RKO (cell line): ENCODE results near the gene CCDC188.
A peak's percentile ranks its signal among the peaks of the same experiment; 100 is the strongest.
"Not testable (repeated sequence)": the region's sequence is repeated elsewhere in the genome, so short reads cannot be mapped to it uniquely, and the experiment has no call there.

Source experiments
- DNase-seq: peaks from one replicate; pipeline ENCODE4 v3.0.0-alpha.2; 2016; ENCODE audit warnings: low spot score

CCDC188 gene

DNA sequence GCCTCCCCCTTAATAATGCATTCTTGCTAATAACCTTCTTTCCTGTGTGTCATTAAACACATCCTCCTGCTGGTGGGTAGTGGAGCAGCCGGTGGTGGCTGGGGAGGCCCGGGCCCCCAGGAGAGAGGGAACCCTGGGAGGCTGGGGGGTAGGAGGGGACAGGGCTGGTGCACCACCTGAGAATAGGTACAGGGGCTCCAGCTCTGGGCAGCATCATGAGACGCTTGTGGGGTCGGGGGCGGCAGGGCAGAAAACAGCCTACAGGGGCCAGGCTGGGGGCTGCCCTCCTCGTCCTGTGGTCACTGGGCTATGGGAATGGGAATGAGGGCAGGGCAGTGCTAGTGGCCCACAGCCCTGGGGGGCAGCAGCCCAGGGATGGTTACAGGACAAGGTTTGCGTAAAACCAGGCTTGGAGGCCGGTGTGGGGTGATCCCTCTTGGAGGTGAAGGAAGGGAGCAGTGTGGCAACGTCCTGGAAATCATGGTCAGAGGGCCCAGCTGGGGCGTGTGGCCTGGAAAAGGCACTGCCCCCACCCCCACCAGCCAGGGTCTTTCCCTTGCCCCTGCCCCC lies 18.5 kb upstream of the CCDC188 start:
- no peak for DNase-seq

DNA sequence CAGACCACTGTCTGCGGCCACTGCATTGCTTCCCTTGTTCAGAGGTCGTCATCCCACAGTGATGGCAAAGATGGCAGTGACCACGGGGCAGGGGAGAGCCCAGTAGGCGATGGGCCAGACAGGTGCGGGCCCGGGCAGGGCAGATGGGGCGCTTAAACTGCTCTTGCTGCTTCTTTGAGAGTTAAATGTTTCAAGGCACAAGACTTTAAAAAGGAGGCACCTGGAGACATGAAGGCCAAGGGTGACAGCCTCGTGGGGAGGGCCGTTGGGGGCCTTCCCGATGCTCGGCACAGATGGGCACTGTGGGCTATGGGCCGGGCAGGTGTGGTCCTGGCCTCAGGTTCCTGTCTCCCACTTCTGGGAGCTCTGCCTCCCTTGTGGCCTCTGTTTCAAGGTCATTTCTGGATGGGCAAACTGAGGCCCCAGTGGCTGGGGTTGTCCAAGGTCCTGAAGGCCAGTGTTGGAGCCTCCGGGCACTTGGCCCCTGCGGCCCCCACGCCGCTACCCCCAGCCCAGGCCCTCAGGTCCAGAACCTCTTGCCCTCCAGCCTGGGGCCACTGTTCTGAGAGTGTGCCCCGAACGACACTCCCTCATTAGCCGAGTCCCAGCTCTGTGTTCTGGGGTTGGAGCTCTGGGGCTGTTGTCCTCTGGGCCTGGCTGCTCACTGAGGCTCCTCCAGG lies 16.9 kb upstream of the CCDC188 start:
- no peak for DNase-seq

DNA sequence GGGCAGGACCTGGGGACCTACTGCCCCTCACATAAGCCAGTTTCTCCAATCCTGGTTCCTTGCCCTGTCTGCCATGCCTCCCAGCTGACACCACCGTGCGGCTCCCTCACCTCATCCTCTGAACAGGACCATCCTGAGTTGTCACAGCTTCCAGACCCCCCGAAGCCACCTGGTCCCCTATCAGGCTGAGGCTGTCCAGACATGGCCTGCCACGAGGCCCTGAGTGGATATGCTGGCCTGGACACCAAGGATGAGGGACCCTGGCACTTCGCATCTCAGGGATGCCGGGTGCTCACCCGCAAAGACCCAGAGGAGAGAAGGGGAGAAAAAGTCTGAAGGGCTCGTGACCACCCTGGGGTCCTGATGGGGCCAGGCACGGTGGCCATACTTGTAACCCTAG lies 15.8 kb upstream of the CCDC188 start:
- no peak for DNase-seq

DNA sequence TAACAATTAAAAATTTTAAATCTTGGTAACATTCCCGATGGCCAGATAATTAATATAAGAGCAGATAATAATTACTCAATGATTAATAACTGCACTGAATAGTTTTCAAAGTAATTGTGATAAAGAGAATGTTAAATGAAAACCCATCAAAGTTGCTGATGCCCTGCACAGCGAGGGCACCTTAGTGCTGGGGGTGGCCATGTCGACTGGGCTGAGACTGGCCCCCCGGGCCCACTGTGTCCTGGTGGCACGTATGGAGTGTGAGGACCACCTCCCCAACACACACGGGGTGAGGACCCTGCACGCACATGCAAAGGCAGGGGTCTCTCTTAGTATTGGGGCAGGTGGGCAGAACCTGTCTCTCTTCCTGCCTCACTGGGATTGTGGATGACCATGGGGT lies 15.1 kb upstream of the CCDC188 start:
- no peak for DNase-seq

DNA sequence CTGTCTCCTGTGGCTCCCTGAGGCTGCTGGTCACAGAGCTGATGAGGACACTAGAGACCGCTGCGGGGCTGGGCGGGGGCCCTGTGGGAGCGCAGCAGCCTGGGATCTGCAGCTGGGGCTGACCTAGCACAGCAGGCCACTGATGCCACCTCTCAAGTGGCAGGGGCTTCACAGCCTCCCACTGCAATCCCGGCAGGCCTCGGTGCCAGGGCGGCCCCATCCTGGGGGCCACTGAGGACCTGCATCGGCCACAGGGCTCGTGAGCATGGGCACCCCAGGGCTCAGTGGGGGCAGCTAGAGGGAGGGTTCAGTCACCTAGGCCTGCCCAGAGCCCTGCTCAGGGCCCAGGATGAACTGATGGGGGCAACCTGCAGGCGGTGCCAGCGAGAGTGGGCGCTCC lies 14.6 kb upstream of the CCDC188 start:
- no peak for DNase-seq

DNA sequence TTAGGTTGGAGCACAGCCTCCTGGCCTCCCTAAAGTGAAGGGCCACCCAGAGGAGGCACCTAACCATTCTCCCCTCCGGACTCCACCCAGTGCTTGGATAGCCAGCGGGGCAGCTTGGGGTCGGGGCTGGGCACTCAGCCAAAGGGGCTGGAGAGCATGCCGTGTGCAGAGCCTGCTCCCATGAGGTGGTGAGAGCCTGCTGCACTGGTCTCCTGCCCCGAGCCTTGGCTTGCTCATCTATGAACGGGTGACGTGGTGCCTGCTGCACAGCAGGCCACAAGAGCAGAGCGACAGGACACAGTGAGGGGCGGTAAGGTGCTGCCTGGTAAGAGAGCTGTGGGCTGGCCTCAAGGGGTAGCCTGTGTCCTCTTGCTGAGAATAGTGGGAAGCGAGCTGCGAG lies 14.0 kb upstream of the CCDC188 start:
- DNase-seq, result no peak

DNA sequence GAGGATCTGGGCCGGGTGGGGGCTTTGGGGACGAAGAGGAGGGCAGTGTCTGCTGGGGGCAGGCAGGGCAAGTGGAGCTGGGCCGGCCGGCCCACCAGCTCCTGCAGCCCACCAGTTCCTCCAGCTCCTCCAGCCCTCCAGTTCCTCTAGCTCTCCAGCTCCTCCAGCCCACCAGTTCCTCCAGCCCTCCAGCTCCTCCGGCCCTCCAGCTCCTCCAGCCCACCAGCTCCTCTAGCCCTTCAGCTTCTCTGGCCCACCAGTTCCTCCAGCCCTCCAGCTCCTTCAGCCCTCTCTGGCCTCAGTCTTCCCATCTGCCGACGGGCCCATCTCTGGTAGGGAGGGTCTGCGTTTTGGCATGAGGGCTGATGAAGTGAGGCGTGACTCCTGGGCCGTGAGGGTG lies 9.2 kb upstream of the CCDC188 start:
- no peak for DNase-seq

DNA sequence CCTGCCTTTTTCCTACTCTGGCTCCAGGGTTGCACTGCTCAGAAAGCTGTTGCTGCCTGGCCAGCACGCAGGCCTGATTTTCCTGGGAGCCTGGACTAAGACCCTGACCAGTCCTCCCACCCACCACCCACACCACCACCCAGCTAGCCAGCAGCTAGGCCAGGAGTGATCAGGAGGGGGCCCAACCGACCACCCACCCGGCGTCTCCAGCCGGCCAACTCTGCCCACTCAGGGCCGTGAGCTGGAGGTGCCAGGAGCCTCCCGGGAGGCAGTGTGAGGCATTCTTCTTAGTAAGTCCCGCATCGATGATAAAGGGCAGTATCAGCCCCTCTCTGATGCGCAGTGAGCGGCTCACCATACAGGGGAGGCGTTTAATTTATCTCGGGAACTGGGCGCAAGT lies 8.7 kb upstream of the CCDC188 start:
- not testable (repeated sequence) for DNase-seq

DNA sequence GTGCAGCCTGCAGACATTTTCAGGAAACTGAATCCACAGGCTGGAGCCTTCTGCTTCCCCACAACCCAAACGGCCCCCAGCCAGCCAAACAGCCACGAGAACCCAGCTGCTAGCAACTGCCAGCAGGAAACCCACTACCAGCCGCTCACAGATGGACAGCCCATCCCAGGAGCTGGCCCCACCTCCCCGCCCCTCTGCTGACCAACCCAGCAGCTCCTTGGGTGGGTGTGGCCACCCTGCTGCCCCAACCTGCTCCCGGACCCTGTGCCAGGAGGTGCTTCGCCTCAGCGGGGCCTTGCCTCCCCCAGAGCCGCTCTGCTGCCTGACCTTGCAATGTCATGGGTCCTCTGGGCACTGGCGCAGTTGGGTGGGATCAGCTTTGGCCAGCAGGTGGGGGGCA lies 8.2 kb upstream of the CCDC188 start:
- DNase-seq, result no peak

DNA sequence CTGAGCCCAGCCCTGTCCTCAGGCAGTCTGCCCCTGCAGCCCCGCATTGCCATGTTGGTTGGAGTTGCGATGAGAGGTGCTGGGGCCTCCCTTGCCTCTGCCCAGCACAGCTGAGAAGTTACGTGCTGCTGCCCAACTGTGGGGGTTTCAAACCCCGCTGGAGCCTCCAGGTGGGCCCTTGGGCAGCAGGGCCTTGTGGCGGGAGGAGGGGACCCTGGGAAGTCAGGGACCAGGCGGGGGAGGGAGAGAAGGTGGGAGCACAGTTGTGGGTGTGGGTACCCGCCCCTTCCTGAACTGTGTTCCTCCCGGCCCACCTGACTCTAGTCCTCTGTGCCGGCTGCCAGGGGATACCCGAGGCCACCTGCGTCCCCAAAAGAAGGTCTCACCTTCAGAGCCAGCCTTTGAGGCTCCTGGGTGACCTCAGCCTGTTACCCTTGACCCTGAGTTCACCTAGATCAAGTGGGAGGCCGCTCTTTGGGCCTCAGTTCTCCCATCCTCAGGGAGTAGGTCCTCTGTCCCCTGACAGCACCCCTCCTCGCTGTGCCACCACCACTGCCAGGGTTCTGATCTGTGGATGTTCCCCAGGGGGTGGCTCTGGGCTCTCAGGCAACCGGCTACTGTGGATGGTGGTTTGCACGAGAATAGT lies 7.7 kb upstream of the CCDC188 start:
- no peak for DNase-seq

DNA sequence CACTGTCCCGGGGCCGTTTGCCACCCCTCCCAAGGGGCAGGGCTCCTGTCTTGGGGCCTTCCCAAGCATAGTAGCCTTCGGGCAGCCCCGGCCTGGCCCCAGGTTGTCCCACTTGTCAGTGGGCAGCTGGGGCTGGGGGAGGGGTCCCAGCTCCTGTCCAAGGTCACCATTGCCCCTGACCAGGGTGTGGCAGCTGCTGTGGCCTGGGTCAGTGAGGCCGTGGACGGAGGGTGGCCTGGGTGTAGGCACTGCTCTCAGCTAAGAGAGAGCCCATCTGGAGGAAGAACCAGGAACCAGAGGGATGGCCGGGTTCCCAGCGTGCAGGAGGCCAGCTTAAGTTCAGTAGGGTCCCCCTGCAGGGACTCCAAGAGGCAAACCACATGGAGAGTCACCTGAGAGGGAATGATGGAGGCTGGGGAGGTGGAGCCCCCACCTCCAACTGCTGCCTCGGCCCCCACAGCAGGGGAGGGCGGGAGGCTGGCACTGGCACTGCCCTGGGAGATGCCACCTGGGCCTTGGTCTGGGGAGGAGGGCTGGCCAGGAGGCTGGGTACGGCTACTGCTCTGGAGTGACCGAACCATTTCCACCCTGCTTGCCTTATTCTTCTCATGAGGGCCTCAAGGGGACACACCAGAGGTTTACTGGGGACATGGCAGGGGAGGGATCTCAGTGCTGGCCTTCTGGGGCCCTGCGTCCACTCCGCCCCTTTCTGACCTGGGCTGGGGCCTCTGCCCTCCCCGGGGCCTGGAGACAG lies 6.8 kb upstream of the CCDC188 start:
- DNase-seq, result no peak

DNA sequence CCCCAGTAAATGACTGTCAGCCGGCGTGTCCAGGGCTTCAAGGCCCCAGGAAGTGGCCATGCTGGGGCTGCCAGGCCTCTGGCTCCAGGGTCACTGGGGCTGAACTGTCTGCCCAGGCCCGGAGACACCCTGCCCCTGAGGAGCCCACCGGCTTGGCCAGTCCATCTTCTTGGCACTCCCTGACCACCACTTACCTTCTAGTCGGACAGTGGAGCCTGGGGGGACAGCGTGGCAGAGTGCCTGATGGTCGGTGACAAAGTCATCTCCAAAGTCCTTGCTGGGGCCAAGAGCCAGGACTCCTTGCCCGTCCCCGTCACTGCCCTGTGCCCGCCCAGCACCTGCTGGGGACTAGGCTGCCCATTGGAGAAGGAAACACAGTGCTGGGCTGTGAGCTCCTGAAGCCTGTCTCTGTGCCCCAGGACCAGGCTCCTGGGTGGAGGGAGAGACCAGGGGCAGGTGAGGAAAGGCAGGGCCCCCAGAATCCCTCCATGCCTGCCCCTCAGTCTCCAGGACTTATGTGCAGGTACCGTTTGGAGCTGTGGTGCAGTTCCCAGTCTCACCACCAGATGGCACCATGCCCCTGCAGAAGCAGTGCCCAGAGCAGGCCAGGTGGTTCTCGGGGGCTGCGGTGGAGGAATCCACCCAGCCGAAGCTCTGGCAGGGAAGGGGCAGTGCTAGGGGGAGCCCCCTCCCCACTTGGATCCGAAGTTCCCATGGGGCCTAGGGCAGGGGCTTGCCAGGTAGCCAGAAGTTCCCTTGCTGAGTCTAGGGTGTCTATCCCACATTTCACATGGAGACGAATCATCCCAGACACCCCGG lies 6.0 kb upstream of the CCDC188 start:
- peak; percentile 59 for DNase-seq

DNA sequence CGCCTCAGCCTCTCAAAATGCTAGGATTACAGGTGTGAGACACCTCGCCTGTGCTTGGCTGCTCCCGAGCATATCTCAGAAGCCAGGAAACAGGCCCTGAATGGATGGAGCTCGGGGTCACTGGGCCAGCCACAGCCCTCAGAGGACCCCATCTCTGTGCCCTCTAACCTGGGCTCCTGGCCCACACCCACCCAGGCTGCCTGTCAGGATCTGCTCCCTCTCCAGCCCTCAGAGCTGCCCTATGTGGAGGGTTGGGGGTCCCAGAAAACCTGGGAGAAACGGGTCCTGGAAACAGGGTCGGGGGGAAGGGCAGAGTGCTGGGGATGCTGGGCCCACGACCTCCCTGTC lies 5.2 kb upstream of the CCDC188 start:
- no peak for DNase-seq

DNA sequence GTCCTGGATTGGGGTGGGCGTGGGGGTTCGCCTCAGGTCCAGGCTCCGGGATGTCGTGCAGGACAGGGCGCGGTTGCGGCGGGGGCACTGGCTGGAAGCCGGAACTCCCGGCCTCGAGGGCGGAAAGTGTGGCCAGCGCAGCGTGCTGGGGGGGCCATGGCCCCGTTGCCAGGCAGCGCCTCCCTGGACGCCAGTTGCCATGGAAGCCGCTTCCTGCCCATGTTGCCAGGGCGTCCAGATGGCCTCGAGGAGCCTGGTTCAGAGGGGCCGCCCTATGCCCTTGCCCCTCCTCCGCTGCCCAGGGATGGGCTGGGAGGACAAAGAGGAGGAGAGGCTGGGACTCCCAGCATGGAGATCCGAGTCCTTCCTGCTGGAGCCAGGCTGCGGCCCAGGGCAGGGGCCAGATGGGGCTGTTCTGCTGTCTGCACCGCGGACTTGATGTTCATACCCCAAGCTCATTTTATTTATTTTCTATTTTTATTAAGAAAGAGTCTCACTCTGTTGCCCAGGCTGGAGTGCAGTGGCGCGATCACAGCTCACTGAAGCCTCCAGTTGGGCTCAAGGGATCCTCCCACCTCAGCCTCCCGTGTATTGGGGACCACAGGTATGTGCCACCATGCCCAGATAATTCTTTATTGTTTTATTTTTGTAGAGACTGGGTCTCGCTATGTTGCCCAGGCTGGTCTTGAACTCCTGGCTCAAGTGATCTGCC lies 4.6 kb upstream of the CCDC188 start:
- DNase-seq, result no peak

DNA sequence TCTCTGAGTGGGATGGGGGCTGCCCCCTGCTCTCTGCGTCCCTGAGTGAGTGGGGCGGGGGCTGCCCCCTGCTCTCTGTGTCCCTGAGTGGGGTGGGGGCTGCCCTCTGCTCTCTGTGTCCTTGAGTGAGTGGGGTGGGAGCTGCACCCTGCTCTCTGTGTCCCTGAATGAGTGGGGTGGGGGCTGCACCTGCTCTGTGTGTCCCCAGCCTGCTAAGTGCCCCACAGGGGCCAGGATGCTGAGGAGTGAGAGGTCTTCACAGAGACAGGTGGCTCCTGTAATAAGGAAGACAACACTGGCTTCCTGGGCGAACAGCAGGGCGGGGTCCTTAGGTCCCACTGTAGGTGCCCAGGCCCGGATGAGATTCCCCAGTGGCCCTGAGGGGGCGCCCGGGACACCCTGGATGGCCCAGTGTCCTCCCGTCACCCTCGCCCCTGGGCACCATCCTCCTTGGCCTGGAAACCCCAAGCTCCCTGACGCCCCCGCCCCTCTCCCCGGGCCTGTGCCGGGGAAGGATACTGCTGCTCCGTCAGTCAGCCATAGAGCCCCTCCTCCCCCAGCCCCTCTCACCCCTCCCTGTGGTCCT lies 3.8 kb upstream of the CCDC188 start:
- no peak for DNase-seq

DNA sequence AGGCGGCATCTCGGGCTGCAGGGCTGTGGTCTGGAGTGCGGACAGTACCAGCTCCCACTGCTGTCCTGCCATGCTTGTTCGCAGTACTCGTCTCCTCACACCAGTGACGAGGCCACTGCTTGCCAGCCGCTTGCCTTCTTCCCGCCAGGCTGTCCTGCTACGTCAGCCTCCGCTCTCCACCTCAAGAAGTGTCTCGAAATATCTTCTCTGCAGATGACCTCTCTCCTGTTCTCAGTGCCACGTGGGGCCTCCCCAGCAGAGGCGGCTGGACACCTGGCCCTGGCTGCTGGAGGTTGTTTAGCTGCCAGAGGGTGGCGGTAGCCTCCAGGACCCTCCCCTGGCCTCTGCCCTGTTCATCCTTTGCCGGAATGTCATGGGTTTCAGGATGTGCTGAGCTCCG lies 3.1 kb upstream of the CCDC188 start:
- no peak for DNase-seq

DNA sequence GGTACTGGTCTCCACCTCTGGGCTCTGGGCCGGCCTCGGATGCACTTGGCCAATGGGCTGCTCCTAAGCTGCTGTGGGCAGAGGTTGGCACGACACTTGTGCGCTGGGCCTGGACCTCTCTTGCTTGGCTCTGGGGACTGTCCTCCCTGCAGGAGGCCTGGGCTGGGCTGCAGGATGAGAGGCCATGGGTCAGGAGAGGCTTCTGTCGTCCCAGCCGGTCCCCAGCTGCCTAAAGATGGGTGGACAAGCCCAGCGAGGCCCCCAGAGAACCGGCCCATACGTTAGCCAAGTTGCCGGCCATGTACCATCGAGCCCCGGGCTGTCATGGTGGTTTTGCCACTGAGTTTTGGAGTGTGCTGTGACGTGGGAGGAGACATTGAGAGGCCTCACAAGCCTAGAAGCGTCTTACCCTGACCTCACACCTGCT lies 1.6 kb upstream of the CCDC188 start:
- no peak for DNase-seq

DNA sequence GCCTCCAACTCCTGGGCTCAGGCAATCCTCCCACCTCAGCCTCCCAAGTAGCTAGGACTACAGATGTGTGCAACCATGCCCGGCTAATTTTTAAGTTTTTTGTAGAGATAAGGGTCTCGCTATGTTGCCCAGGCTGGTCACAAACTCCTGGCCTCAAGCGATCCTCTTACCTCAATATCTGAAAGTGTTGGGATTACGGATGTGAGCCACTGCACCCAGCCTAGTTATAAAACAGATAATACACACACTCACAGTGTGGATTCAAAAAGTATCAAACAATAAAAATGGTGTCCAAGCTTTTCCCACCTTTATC lies 377 bp upstream of the CCDC188 start:
- no peak for DNase-seq

DNA sequence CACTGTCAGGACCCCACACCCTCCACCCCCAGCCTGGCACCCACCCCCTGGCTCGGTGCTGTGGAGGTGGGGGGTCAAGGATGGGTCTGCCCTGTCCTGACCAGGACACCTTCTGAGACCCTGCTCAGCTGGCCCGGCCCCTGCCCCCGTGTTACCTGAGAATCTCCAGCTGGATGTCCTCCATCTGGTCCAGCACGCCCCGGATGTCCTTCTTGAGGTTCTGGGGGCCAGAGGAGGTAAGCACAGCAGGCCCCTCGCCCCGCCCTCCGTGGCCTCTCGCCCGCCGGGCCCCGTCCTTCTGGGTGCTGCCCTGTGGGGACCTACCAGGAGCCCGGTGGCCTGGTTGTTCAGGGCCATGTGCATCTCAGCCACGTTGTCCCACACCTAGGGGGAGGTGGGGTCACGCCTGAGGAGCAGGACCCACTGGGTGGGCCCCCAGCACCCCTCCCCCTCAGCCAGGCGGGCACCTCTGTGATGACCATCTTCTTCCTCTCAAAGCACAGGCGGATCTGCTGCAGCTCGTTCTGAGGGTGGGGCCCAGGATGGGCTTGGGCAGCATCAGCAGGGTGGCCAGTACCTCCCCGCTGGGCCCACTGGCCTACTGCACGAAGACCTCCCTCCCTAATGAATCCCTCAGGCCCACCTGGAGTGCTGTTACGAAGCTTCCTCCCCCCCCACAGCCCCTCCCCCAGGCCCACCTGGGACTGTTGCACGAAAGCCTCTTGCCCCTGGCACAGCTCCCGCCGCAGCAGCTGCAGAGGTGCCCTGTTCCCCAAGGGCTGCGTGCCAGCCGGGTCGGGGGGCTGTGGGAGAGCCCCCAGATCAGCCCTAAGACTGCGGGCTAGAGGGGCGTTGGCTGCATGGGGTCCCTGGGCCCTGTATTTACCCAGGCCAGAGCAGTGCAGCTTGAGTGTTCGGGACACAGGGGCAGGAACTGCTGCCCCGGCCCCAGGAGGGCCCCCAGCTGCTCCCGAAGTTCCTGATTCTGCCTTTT lies 1.3 kb downstream of the CCDC188 start:
- no peak for DNase-seq

DNA sequence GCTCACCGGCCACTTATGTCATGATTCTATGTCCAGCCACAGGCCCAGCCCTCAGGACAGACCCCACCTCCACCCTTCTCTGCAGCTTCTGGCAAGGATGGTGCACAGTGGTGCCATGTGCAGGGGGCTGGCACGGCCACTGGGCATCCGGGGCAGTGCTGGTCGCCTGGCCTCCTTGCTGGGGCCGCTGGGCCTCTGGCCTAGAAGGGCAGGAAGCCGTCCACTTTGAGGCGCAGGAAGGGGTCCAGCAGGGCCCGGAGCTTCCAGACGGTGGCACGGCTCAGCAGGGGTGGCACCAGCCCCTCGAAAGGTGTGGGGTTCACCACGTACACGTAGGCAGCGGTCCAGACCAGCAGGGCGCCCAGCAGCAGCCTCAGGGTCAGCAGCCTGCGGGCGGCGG lies 2.4 kb downstream of the CCDC188 start:
- no peak for DNase-seq
